AG08395 (cell line): ENCODE results near the gene USP36.
"Not testable (repeated sequence)": the region's sequence is repeated elsewhere in the genome, so short reads cannot be mapped to it uniquely, and the experiment has no call there.

Source experiments
- DNase-seq: peaks from one replicate; pipeline ENCODE4 v3.0.0; 2012; ENCODE audit warnings: mixed read lengths, low spot score

Gene USP36

DNA sequence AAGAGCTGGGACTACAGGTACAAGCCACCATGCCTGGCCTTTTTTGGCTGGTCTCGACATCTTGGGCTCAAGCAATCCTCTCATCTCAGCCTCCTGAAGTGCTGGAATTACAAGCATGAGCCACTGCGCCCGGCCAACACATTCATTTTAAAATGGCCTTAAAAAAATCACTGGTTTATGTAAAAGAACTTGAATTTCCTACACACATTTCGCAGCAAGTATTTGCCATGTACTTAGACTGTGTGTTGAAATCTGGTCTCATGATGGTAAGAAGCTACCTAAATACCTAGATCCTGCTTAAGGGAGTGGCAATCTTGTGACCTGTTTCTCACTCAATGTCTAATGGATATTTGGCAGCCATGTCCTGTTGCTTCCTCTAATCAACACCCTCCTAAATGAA, 50.1 kb downstream of the USP36 start:
- DNase-seq: no peak

DNA sequence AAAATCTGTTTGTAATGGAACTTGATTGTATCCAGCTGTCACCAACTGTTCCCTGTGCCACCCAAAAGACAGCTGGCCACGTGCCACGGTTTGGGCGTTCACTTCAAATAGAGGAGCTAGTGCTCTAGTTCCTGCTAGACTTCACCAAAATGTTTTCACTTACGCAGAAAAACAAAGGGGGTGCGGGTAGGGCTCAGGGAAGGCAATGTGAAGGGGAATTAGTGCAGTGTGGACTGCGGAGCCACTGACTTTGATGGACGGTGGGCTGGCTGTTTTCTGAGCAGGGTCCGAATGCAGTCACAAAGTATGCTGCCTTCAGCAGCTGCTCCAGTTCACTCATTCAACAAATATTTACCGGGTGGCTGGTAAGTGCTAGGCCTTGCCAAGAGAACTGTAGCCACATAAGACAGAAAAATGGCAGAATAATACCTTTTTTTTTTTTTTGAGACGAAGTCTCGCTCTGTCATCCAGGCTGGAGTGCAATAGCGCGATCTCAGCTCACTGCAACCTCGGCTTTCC, 50.9 kb downstream of the USP36 start:
- peak; percentile 71 for DNase-seq

DNA sequence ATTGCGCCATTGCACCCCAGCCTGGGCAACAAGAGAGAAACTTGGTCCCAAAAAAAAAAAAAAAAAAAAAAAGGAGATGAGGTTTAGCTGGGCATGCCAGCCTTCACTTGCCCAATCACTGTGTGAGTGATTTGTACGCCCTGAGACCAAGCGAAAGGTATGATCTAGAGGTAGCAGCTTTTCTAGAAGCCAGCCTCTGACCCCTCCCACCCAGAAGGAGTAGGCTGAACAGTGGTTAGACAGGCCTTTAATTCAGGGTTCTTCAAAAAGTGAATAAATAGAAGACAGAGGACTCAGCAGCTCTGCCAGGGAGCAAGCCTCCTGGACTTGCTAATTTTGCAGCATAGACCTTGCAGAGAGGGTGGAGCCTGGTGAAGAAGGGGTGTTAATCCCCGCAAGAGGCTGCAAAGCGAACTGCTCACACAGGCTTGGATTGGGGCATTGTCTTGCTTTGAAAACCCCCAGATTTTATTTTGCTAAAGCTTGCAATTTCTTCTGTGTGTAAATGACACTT, 51.4 kb downstream of the USP36 start:
- no peak for DNase-seq

DNA sequence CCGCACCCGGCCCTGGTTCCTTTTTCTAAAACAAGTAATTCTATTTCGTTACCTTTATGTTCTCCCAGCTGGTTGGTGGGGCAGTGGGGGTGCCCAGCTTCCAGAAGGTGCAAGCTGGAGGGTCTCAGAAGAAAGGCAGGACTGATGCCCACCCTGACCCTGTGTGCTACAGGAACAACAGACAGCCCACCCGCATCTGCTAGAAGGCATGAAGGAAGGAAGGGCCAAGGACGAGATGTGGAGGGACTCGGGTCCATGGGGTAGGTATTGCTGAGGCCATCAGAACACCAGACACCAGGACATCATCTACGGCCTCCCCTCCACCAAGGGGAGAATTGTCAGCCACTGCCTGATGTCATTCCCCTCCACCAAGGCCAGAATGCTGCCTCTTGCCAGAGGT, 52.2 kb downstream of the USP36 start:
- DNase-seq: no peak

DNA sequence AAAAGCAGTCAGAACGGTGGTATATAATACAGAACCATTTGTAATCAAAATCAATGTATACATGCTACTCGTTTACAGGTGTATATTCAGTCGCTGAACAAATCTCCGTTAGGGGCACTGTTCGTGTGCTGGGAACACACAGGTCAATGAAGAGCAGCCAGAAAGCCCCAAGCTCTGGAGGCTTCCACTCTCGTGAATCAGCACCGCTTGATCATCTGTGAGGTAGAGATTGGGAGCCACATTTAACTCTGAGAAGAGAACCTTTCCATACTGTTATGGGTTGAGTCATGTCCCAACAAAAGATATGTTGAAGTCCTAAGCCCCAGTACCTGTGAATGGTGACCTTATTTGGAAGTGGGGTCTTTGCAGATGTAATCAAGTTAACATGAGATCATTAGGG, 53.2 kb downstream of the USP36 start:
- DNase-seq: no peak

DNA sequence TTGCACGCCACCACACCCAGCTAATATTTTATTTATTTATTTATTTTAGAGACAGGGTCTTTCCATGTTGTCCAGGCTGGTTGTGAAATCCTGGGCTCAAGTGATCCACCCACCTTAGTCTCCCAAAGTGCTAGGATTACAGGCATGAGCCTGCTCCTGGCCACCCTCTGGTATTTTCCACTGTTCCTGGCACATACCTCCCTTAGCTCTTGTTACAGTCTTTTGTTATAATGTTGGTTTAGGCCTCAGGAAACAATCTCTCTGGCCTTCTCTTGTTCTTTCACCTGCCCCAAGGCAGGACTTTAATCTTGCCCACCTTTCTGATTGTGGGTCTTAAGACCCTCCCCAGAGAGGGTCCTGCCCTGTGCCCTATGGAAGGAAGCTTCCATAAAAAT, 55.0 kb downstream of the USP36 start:
- no peak for DNase-seq

DNA sequence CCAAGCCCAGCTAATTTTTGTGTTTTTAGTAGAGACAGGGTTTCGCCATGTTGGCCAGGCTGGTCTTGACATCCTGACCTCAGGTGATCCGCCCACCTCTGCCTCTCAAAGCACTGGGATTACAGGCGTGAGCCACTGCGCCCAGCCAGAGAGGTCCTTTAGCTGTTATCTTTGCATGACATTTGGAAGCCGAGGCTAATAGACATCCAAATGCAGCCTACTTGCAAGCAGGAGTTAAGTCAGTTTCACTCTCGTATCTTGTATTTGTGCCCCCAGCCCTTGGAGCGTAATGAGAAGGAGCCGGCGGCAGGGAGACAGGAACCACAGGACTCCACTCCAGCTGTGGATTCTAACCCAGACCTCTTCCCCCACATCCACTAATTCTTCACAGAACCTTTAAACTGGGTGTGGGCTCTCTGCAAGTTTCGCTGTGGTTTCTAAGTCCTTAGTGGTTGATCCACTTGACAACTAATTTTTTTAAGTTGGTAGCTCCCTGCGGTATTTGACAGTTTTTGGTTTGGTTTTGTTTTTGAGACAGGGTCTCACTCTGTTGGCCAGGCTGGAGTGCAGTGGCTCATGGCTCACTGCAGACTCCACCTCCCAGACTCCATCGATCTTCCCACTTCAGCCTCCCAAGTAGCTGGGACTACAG, 55.5 kb downstream of the USP36 start:
- no peak for DNase-seq

DNA sequence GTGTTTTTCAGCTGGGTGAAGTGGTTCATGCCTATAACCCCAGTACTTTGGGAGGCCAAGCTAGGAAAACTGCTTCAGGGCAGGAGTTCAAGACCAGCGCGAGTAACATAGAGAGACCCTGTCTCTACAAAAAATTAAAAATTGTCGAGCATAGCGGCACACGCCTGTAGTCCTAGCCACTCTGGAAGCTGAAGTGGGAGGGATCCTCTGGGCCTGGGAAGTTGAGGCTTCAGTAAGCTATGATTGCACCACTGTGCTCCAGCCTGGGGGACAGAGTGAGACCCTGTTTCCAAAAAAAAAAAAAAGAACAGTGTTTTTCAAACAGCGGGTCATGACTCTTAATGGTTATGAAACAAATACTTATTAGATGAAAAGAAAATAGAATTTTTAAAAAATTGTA, 56.3 kb downstream of the USP36 start:
- DNase-seq: no peak

DNA sequence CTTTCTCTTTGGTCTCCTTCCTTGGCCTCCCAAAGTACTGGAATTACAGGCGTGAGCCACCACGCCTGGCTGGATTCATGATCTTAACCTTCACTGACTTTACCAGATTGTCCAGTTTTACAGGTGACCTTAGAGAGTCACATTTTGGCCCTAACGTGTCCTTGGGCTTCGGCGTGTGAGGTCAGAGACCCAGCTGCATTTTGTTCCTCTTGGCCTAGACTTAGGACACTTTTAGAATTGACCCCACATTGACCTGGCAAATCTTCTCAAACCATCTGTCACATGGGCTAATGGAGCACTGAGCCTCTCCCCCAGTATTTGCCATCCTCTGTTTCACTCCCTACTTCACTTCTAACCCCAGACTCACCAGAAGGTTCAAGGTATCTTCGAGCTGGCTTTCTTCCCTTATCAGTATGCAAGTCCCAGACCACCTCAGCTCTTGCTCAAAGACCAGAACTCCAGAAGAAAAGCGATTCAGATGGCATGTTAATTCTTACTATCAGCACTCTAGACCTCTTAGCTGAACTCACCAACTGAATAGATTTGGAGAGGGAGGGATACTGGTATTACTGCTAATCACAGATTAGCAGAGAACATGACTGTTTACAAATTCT, 56.8 kb downstream of the USP36 start:
- DNase-seq: no peak

DNA sequence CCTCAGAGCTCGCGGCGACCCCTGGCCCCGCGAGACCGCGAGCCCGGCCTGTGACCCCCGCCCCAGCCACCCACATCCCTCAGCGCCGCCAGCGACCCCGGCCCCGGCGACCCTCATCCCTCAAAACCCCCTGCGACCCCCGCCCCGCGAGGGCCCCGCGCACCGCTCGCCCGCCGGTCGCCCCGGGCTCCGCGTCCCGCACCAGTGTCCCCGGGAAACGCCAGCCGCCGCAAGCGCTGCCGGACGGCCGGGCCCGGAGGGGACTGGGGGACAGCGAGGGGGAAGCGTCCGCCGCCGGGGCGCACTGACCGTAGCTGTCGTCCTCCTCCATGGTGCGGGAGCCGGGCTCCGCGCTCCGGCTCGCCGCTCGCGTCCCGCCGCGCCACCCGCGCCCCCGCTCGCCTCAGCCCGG, 58.7 kb downstream of the USP36 start, which contains the start of gene CYTH1:
TSS of gene CYTH1 (minus strand) at position 381 of the 412 bp plus-strand sequence. CDS start at position 331, 50 bp downstream.
- DNase-seq: no peak

DNA sequence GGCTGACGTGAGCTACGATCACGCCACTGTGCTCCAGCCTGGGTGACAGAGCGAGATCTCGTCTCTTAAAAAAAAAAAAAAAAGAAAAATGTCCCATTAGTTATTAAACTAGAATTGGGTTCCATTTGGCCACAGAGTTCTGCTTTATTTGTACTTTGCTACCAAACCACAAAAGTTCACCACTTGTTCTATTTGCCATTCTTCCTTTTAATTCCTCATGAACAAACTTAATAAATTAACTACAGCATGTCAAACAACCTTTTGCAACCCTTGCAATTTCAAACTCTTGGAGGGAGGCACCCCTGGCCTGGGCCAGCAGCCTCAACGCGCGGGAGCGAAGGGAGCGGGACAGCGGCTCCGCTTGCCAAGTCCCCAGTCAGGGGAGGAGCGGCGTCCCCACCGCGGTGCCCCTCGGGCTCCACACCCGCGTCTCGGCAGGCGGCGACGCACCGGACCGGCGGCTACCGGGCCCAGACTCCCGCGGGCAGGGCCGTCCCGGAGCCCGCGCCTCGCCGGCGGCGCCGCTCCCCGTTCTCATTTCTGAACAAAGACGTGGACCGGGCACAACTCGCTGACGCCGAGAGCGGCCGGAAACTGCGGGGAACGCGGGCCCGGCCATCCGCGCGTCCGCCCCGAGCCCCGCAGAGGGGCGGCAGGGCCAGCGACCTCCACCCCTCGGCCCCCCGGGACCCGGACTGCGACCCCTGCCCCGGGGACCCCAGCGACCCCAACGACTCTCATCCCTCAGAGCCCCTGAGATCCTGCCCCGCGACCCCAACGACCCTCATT, 59.3 kb downstream of the USP36 start:
- DNase-seq: no peak

DNA sequence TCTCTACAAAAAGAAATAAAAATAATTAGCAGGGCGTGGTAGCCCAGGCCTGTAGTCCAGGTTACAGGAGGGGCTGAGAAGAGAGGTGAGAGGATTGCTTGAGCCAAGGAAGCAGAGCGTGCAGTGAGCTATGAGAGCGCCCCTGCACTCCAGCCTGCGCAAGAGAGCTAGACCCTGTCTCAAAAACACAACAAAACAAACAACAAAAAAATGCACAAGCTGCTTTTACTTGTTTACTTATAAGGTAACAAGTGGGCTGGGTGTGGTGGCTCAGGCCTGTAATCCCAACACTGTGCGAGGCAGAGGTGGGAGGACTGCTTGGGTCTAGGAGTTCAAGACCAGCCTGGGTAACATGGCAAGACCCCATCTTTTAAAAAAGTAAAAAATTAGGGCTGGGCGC, 60.3 kb downstream of the USP36 start:
- DNase-seq: no peak

DNA sequence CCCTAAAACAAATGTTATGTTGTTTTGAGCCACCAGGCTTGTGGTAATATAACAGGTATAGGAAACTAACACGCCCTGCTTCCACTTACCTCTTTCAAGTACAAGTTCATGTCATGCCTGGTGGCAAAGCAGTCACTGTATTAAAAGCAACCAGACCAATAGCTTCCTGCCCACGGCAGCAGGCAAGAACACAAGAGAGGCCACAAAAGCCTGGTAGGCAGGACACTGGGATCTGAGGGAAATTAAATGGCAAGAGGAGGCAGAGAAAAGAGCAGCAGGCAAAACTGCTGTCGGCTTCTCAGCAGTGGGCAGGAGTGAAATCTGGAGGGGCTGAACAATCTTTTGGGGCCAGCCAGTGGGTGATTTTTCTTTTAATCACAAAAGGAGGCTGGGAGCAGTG, 60.8 kb downstream of the USP36 start:
- DNase-seq: no peak

DNA sequence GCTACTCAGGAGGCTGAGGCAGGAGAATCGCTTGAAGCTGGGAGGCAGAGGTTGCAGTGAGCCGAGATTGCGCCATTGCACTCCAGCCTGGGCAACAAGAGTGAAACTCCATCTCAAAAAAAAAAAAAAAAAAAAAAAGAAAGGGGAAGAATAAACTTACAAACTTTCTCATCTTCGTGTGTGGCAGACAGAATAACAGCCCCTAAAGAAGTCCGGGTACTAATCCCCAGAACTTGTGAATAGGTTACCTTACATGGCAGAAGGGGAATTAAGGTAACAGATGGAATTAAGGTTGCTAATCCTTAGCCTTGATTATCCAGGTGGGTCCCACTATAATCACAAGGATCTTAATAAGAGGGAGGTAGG, 61.3 kb downstream of the USP36 start:
- not testable (repeated sequence) for DNase-seq

DNA sequence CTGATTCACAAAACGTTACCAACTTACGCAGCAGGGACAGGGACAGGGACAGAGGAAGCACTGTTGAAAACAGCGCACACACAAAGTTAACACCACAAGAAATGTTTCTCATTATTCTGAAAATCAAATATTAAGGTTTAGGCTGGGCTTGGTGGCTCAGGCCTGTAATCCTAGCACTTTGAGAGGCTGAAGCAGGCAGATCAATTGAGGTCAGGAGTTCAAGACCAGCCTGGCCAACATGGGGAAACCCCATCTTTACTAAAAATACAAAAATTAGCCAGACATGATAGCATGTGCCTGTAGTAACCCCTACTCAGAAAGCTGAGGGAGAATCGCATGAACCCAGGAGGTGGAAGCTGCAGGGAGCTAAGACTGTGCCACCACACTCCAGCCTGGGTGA, 62.7 kb downstream of the USP36 start:
- no peak for DNase-seq

DNA sequence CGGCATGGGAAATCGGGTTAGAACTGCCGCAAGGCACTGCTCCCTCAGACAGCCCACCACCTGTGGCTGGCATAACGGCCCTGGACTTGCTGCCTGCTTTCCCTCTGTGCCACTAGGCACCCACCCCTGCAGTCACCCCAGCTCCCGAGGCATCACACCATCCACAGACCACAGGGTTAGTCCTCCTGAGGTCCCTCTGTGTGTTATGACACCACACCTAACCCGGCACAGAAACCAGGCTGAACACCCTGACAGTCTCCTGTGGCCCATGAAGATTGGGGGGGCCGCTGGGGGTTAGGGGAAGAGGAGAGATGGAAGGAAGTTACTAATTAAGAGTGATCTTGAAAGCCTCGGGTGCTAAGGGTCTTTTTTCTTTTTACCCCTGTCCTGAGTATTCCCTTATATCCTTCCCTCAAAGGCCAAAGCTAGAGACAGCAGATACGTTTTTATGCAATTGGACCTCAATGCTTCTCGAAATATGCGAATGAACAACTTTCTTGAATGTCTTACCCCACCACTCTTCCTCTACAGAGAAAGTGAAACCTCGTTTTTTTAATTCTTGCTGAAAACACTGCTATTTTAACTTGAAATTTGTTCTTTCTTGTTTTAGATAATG, 65.5 kb downstream of the USP36 start:
- DNase-seq: no peak

DNA sequence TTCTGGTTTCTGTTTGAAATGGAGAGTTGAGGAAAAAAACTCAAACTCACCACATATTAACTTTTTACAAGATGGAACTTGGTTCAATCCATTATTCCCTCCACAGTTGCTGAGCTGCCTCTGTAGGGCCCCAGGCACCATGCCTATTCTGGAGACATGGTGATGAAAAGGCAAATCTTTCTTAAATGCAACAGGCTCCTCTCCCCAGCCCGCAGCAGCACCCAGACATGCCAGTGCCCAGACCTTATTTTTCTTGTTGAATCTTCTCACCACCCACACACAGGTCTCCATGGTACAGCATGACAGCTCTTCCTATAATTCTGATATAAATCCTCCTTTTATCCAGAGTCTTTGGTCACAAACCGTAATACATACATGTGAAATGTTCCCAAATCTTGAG, 66.2 kb downstream of the USP36 start:
- no peak for DNase-seq

DNA sequence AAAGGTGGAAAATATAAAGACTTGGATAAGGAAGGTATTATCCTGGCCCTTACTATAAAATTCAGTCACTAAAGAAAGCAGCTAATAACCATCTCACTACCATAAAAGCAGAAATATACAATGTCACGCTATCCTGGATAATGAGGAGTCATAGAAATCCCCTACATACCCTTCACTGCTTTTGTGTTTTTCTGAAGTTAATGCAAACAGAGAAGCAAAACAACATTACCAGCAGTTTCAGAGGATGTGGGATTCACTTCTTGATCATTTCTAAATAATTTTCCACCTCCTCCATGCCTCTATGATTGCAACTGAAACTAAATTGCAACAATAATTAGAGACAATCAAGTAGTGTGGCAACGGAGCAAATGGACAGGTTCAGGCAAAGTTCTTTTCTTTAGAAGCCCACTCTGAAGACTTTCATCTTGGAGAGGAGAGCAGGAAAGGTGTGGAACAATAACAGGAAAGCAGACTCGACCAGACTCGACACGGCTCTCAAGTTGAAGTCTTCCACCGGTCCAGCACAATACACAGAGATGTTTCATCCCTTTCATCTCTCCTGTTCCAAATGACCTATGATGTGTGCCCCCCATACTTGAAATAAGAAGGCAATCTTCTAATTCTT, 68.7 kb downstream of the USP36 start:
- DNase-seq: no peak

DNA sequence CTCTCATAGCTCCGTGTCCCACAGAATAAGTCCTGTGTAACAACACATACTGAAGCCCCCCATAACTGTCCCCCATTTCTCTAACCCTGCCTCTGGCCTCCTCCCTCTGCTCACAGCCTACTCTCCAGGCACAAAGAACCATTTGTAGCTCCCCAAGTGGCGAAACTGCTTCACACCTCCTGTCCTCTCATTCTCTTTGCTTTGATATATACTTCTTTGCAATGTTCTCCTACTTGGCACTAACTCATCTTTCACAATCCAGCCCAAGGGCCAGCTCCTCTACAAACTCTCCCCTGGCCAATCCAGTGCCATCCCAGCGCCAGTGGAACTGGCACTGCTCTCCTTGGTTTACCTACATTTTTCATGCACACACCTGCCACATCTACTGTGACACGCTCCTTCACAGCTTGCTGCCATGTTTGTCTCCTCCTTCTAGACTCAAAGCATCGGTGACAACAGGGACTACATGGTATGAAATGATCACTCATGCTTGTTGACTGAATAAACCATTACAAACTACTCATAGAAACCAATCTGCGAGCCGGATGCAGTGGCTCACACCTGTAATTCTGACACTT, 71.3 kb downstream of the USP36 start:
- DNase-seq: no peak

DNA sequence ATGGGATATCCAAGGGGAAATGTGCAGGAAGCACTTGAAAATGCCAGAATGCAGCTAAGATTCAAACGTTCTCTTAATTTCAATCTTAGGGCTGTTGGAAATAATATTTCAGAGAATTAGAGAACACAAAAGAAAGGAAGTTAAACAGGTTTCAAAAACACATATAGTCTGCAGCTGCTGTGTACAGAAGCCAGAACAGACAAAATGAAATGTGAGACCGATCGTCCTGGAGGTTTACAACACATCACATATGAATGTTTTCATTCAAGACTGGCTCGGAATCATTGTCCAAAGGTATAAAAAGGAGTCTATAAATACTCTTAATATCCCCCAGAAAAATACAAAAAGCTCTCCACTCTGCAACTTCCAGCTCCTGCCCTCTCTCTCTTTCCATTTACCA, 72.8 kb downstream of the USP36 start:
- no peak for DNase-seq

DNA sequence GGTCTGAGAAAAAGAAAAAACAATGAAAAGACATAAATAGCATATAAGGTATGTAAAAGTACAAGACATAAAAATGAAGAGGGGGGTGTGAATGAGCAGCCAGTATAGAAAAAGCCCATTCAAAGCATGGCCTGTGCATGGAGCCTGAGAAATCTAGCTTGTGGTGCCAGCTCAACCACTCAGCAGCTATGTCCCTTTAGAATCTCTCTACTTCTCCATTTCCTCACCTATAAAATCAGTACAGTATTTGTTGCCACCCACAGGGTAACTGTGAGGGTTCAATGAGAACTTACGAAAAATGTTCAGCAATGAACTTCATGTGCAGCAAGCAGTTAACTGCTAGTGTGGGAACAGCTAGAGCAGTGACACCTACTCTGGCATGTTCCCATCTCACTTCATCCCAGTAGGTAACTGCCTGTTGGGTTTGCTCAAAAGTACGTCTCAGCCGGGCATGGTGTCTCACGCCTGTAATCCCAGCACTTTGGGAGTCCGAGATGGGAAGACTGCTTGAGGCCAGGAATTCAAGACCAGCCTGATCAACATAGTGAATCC, 73.8 kb downstream of the USP36 start:
- no peak for DNase-seq
